AG04450 (cell line): ENCODE results near the gene UIMC1. TPM values are rescaled to one million over a fixed set of nuclear protein-coding genes. Genes with fewer than 3 reads are reported as not detected.
A peak's percentile ranks its signal among the peaks of the same experiment; 100 is the strongest.

ENCODE experiments used
- CTCF ChIA-PET: fragments of 300-600, 350-600 bp; formaldehyde crosslinking; extraction: SDS; loops from one replicate; lab custom pipeline; 2022; ENCODE audit warnings: antibody characterized with exemption, inconsistent platforms; lab: Charles Lee
- POLR2A ChIA-PET: fragments of 350-600 bp; formaldehyde crosslinking; extraction: SDS; loops from one replicate; lab custom pipeline; 2021; ENCODE audit warnings: antibody characterized with exemption, inconsistent platforms; lab: Yijun Ruan, JAX
- DNase-seq: peaks from one replicate; pipeline ENCODE4 v3.0.0-alpha.2; 2011; ENCODE audit warnings: low read depth, low spot score
- H3K27ac ChIP-seq: one replicate; pipeline ENCODE4 v1.5.1; 2012; ENCODE audit warnings: low read depth, low read length, control low read depth
- H3K27me3 ChIP-seq: one replicate; pipeline ENCODE4 v1.6.0; 2012; ENCODE audit warnings: low read length; ENCODE audit not compliant: control insufficient read depth, insufficient read depth
- H3K4me3 ChIP-seq: 2 replicates; pipeline ENCODE4 v1.5.1; 2011; ENCODE audit warnings: mild to moderate bottlenecking, low read depth, low read length, control low read depth
- H3K9me3 ChIP-seq: 2 replicates; pipeline ENCODE4 v1.5.1; 2012; ENCODE audit warnings: low read length; ENCODE audit not compliant: control insufficient read depth, insufficient read depth
- CTCF ChIP-seq: IDR thresholded peaks from 2 replicates; pipeline ENCODE4 v1.5.1; 2011; ENCODE audit warnings: low read depth, low read length, control low read depth, inconsistent platforms
- polyA plus RNA-seq: library from polyadenylated mRNA; depleted of rRNA; stranded (reverse); fragments of >200 nt; gene quantifications from 2 replicates; pipeline ENCODE4 v1.2.3, GENCODE V29; 2011

UIMC1 gene
- polyA plus RNA-seq, 1 experiment = 27.8 TPM

DNA sequence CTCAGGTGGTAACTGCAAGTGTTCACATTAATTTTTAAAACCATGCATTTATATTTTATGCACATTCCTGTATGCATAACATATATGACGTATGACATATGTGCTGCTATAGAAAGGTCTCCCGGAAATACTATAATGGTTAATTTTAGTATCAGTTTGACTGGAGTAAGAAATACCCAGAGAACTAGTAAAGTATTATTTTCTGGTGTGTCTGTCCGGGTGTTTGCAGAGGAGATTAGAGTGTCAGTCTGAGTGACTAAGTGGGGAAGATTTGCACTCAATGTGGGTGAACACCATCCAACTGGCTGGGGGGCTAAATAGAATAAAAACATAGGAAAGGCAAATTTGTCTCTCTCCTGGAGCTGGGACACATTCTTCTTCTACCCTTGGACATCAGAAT lies 26.9 kb downstream of the UIMC1 start:
- Histone ChIP-seq H3K27ac (no peak overlapping the region), H3K27me3 (no peaks in the 10 kb centered on the region), H3K4me3 (no peak overlapping the region), H3K9me3 (peaks cover 15% of the 10 kb centered on the region)
- no peak for DNase-seq
- POLR2A ChIA-PET = no interaction called here
- TF ChIP-seq CTCF = no peak
- CTCF ChIA-PET = interaction anchor here (1.4 kb wide), 1 partner anchor 321 kb away, joined by 3 read pairs; no protein-coding TSS in a partner anchor

- POLR2A ChIA-PET = interaction anchor here (0.5 to 0.7 kb wide), 2 partner anchors 11 to 48 kb away, joined by 4 to 8 read pairs; no protein-coding TSS in a partner anchor
- Histone ChIP-seq H3K27ac (no peak overlapping the region), H3K27me3 (no peaks in the 10 kb centered on the region), H3K9me3 (no peaks in the 10 kb centered on the region), H3K4me3 (no peak overlapping the region)
- DNase-seq = no peak
- TF ChIP-seq CTCF = no peak
- CTCF ChIA-PET = interaction anchor here (1.5 to 1.9 kb wide), 2 partner anchors 147 to 305 kb away, joined by 3 to 17 read pairs; no protein-coding TSS in a partner anchor
These were observed 40.9 kb downstream of the UIMC1 start for GRCh38 chr5:176965633-176966032.

- H3K27ac ChIP-seq = no peak overlapping the region
- CTCF ChIA-PET = interaction anchor here (1.3 to 5.1 kb wide), 2 partner anchors 18 to 298 kb away, joined by 3 to 41 read pairs; no protein-coding TSS in a partner anchor
- DNase-seq = no peak
- peak; percentile 49 for TF ChIP-seq CTCF
- no peak overlapping the region for H3K4me3 ChIP-seq
- POLR2A ChIA-PET = no interaction called here
- no peaks in the 10 kb centered on the region for H3K27me3 ChIP-seq
- no peaks in the 10 kb centered on the region for H3K9me3 ChIP-seq
These were observed 47.5 kb downstream of the UIMC1 start for GRCh38 chr5:176959051-176959450.

- no peak overlapping the region for H3K27ac ChIP-seq
- POLR2A ChIA-PET = no interaction called here
- H3K27me3 ChIP-seq = no peaks in the 10 kb centered on the region
- no peak for TF ChIP-seq CTCF
- no peaks in the 10 kb centered on the region for H3K9me3 ChIP-seq
- no peak for DNase-seq
- H3K4me3 ChIP-seq = no peak overlapping the region
- CTCF ChIA-PET = interaction anchor here (5.1 kb wide), 1 partner anchor 296 kb away, joined by 41 read pairs; no protein-coding TSS in a partner anchor
These were observed 49.8 kb downstream of the UIMC1 start for GRCh38 chr5:176956756-176957155.

DNA sequence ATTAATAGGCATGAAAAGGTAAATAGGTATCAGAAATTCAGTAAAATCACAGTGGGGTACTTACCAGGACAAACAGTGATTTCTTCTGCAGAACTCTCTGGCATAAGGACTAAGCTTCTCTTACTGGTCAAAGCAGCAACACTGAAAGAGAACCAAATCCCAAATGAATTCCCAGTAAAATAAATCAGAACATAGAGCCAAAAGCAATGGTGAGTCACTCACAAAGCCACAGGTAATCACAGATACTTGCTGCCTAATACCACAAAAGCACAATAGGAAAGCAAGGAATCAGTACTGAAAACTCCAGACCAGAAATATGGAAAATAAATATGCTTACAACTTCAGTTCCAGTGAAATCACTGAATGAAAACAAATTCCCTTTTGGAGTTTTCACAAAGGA lies 50.7 kb downstream of the UIMC1 start:
- Histone ChIP-seq H3K27me3 (no peaks in the 10 kb centered on the region), H3K4me3 (no peak overlapping the region), H3K9me3 (no peaks in the 10 kb centered on the region), H3K27ac (no peak overlapping the region)
- DNase-seq = no peak
- TF ChIP-seq CTCF = no peak
- POLR2A ChIA-PET = no interaction called here
- CTCF ChIA-PET = interaction anchor here (5.1 kb wide), 1 partner anchor 295 kb away, joined by 41 read pairs; no protein-coding TSS in a partner anchor
